PC-9 (cell line): ENCODE results near the gene REV1.

Experiments used
- EZH2 ChIP-seq: fragments of 200-600 bp; sonication (generic); IDR thresholded peaks from 2 replicates; pipeline ENCODE4 v1.8.0; 2017; ENCODE audit warnings: antibody characterized with exemption, low read depth
- TF ChIP-seq, protein P1 (sequence below): fragments of 200-600 bp; sonication (generic); conservative IDR thresholded peaks from 2 replicates; pipeline ENCODE4 v1.6.1; 2017; ENCODE audit warnings: mixed run types, antibody characterized with exemption, mild to moderate bottlenecking, moderate library complexity

DNA sequence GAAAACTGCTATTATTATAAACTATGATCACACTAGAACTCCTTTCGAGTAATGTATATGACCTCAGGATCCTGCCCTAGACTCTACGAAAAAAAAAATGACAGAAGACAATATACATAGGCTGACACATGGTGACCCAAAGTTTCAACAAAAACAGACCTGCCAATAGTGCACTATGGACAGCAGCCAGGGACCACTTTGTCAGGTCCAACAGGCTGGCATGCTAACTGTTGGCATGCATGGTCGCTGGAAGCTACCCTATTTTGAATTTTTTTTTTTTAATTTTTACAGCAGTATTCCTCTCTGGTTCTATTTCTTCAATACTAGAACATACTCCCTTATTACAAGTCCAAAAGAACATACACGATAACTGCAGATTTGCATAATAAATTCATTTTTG, 38.1 kb downstream of the REV1 start:
- TF ChIP-seq, protein P1, sequence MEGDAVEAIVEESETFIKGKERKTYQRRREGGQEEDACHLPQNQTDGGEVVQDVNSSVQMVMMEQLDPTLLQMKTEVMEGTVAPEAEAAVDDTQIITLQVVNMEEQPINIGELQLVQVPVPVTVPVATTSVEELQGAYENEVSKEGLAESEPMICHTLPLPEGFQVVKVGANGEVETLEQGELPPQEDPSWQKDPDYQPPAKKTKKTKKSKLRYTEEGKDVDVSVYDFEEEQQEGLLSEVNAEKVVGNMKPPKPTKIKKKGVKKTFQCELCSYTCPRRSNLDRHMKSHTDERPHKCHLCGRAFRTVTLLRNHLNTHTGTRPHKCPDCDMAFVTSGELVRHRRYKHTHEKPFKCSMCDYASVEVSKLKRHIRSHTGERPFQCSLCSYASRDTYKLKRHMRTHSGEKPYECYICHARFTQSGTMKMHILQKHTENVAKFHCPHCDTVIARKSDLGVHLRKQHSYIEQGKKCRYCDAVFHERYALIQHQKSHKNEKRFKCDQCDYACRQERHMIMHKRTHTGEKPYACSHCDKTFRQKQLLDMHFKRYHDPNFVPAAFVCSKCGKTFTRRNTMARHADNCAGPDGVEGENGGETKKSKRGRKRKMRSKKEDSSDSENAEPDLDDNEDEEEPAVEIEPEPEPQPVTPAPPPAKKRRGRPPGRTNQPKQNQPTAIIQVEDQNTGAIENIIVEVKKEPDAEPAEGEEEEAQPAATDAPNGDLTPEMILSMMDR: no peak
- no peak for TF ChIP-seq EZH2
